Measurements from ENCODE around the gene LSM5. TPM values are rescaled to one million over a fixed set of nuclear protein-coding genes. Genes with fewer than 3 reads are reported as not detected.

Gene LSM5
- total and polyA plus RNA-seq, 2 donors (not counting 1 experiment from before 2014, with no cell fraction given) = 23.0 to 45.8 TPM

DNA sequence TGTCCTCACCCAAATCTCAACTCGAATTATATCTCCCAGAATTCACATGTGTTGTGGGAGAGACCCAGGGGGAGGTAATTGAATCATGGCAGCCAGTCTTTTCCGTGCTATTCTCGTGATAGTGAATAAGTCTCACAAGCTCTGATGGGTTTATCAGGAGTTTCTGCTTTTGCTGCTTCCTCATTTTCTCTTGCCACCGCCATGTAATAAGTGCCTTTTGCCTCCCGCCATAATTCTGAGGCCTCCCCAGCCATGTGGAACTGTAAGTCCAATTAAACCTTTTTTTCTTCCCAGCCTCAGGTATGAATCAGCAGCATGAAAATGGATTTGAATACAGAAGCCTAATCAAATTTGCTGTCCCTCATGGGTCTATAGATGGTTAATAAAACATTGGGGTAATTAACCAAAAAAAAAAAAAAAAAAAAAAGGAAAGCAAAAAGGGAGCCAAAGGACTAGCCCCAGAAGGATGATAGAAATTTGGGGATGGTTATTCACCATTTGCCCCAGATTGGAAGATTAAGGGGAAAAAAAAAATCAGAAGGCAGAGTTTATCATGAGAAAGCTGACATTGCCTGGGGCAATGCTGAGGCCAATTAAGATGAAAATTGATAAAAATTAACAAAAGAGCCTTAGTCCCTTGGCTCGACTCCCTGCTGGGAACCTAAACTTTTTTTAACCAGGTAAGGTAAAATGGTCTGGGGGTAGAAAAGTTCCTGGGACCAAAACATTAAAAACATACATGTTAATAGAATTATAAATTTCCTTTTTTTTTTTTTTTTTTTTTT lies 32.8 kb upstream of the LSM5 start:
- no peak overlapping the region for H3K4me3 ChIP-seq (replicated peaks in 1 of 4; ENCODE audit: control extremely low read depth in 1 of 4, insufficient read depth in 1 of 4, low read depth in 3 of 4, low read length in 4 of 4)
- H3K79me2 ChIP-seq (ENCODE audit: control insufficient read depth, insufficient read depth, low read length) = peaks cover 19% of the 10 kb centered on the region
- H3K9me3 ChIP-seq (ENCODE audit: control insufficient read depth, insufficient read depth, low read depth, low read length) = no peaks in the 10 kb centered on the region
- no peaks in the 10 kb centered on the region for H3K4me1 ChIP-seq (ENCODE audit: control insufficient read depth, extremely low read depth, insufficient read depth, low read length)
- TF ChIP-seq, protein P1, sequence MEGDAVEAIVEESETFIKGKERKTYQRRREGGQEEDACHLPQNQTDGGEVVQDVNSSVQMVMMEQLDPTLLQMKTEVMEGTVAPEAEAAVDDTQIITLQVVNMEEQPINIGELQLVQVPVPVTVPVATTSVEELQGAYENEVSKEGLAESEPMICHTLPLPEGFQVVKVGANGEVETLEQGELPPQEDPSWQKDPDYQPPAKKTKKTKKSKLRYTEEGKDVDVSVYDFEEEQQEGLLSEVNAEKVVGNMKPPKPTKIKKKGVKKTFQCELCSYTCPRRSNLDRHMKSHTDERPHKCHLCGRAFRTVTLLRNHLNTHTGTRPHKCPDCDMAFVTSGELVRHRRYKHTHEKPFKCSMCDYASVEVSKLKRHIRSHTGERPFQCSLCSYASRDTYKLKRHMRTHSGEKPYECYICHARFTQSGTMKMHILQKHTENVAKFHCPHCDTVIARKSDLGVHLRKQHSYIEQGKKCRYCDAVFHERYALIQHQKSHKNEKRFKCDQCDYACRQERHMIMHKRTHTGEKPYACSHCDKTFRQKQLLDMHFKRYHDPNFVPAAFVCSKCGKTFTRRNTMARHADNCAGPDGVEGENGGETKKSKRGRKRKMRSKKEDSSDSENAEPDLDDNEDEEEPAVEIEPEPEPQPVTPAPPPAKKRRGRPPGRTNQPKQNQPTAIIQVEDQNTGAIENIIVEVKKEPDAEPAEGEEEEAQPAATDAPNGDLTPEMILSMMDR (conservative IDR thresholded peaks at IDR 0.05 in 1 of 2, IDR thresholded peaks at IDR 0.05 in 1 of 2; ENCODE audit: low read depth in 1 of 2, low read length in 2 of 2) = no peak
- TF ChIP-seq EZH2 (IDR thresholded peaks at IDR 0.05; ENCODE audit: low read length, missing control alignments) = no peak
- no peak overlapping the region for H2AFZ ChIP-seq (ENCODE audit: low read length)
- H3K27me3 ChIP-seq (ENCODE audit: control insufficient read depth, insufficient read depth, low read length) = no peaks in the 10 kb centered on the region
- H3K9ac ChIP-seq (ENCODE audit: insufficient read depth, low read length) = no peak overlapping the region
- no peak overlapping the region for H3K27ac ChIP-seq (ENCODE audit: insufficient read depth, low read length)
- H4K20me1 ChIP-seq (ENCODE audit: control insufficient read depth, extremely low read depth, insufficient read depth, low read length) = no peaks in the 10 kb centered on the region
- no peak overlapping the region for H3K4me2 ChIP-seq (ENCODE audit: extremely low read depth, insufficient read depth, low read length)
- no peak for DNase-seq (ENCODE audit: low read depth in 2 of 2)
- H3K36me3 ChIP-seq (ENCODE audit: control insufficient read depth, insufficient read depth, low read length) = no peaks in the 10 kb centered on the region

DNA sequence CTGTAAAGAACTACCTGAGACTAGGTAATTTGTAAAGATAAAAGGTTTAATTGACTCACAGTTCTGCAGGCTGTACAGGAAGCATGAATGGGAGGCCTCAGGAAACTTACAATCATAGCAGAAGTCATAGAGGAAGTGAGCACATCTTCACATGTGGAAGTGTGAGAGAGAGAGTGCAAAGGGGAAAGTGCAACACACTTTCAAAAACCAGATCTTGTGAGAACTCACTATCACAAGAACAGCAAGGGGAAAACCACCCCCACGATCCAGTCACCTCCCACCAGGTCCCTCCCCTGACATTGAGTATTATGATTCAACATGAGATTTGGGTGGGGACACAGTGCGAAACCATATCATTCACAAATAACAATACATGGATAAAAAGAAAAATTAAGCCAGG lies 29.6 kb upstream of the LSM5 start:
- Histone ChIP-seq H3K36me3 (ENCODE audit: control insufficient read depth, insufficient read depth, low read length) (no peaks in the 10 kb centered on the region), H3K4me1 (ENCODE audit: control insufficient read depth, extremely low read depth, insufficient read depth, low read length) (no peaks in the 10 kb centered on the region), H3K9ac (ENCODE audit: insufficient read depth, low read length) (no peak overlapping the region), H3K4me2 (ENCODE audit: extremely low read depth, insufficient read depth, low read length) (no peak overlapping the region), H3K79me2 (ENCODE audit: control insufficient read depth, insufficient read depth, low read length) (peaks cover 28% of the 10 kb centered on the region), H2AFZ (ENCODE audit: low read length) (no peak overlapping the region), H4K20me1 (ENCODE audit: control insufficient read depth, extremely low read depth, insufficient read depth, low read length) (no peaks in the 10 kb centered on the region), H3K27me3 (ENCODE audit: control insufficient read depth, insufficient read depth, low read length) (no peaks in the 10 kb centered on the region), H3K9me3 (ENCODE audit: control insufficient read depth, insufficient read depth, low read depth, low read length) (no peaks in the 10 kb centered on the region), H3K27ac (ENCODE audit: insufficient read depth, low read length) (no peak overlapping the region), H3K4me3 (replicated peaks in 1 of 4; ENCODE audit: control extremely low read depth in 1 of 4, insufficient read depth in 1 of 4, low read depth in 3 of 4, low read length in 4 of 4) (no peak overlapping the region)
- DNase-seq (ENCODE audit: low read depth in 2 of 2) = no peak
- no peak for TF ChIP-seq EZH2 (IDR thresholded peaks at IDR 0.05; ENCODE audit: low read length, missing control alignments)
- TF ChIP-seq, protein P1 (conservative IDR thresholded peaks at IDR 0.05 in 1 of 2, IDR thresholded peaks at IDR 0.05 in 1 of 2; ENCODE audit: low read depth in 1 of 2, low read length in 2 of 2) = no peak

DNA sequence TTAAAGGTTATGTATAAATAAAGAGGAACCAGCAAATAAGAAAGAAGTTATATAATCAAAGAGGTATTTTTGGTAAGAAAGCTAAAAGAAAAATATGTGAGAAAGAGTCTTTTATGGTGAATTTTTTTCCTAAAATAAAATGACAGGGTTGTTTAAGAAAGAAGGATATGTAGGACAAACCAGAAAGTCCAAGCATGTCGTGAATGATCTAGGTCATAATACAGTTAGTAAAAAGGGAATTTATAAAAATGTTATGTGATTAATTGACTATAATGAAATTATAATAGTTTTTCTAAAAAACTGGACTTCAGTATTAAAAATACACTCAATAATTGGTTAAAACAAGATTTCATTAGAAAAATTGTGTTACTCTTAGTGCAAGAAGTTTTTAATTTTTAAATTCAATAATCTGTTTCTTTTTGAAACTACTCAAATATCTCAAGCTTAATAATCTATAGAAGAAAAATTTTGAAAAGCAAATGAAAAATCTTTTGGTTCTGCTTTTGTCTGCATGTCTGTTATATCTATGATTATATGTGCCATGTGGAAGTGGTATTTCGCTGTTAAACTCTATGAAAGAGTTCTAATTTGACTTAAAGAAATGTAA lies 28.5 kb upstream of the LSM5 start:
- no peak overlapping the region for H3K27ac ChIP-seq (ENCODE audit: insufficient read depth, low read length)

More for the DNA sequence above, 28.5 kb upstream of the LSM5 start:
- peak; percentile 74 to 78 for DNase-seq (ENCODE audit: low read depth in 2 of 2)
- H3K79me2 ChIP-seq (ENCODE audit: control insufficient read depth, insufficient read depth, low read length) = peaks cover 28% of the 10 kb centered on the region
- no peaks in the 10 kb centered on the region for H3K27me3 ChIP-seq (ENCODE audit: control insufficient read depth, insufficient read depth, low read length)
- H2AFZ ChIP-seq (ENCODE audit: low read length) = no peak overlapping the region
- no peak overlapping the region for H3K9ac ChIP-seq (ENCODE audit: insufficient read depth, low read length)
- no peaks in the 10 kb centered on the region for H3K4me1 ChIP-seq (ENCODE audit: control insufficient read depth, extremely low read depth, insufficient read depth, low read length)
- TF ChIP-seq, protein P1 (conservative IDR thresholded peaks at IDR 0.05 in 1 of 2, IDR thresholded peaks at IDR 0.05 in 1 of 2; ENCODE audit: low read depth in 1 of 2, low read length in 2 of 2) = no peak
- no peak for TF ChIP-seq EZH2 (IDR thresholded peaks at IDR 0.05; ENCODE audit: low read length, missing control alignments)
- no peaks in the 10 kb centered on the region for H3K36me3 ChIP-seq (ENCODE audit: control insufficient read depth, insufficient read depth, low read length)
- no peak overlapping the region for H3K4me3 ChIP-seq (replicated peaks in 1 of 4; ENCODE audit: control extremely low read depth in 1 of 4, insufficient read depth in 1 of 4, low read depth in 3 of 4, low read length in 4 of 4)
- no peak overlapping the region for H3K4me2 ChIP-seq (ENCODE audit: extremely low read depth, insufficient read depth, low read length)
- H4K20me1 ChIP-seq (ENCODE audit: control insufficient read depth, extremely low read depth, insufficient read depth, low read length) = no peaks in the 10 kb centered on the region
- H3K9me3 ChIP-seq (ENCODE audit: control insufficient read depth, insufficient read depth, low read depth, low read length) = no peaks in the 10 kb centered on the region

Data from fibroblast of lung (primary cell).